A549 treated with DMSO at 1 μM for 4 hours (cell line): ENCODE measurements around the gene SENP5. TPM values are rescaled to one million over a fixed set of nuclear protein-coding genes. Genes with fewer than 3 reads are reported as not detected.

Experiments used
- total RNA-seq: library from RNA; stranded (reverse); fragments of 200-300 nt; extraction: Qiagen RNA extraction; gene quantifications from 5 replicates; pipeline ENCODE4 v1.2.3, GENCODE V29; 2022; ENCODE audit warnings: low read depth

Gene SENP5
- total RNA-seq: 6.3 to 8.9 TPM (median 7.4 TPM) in 5 replicates

GRCh38 chr3:196867507-196868296 lies at the start of gene SENP5:
Gene SENP5 (plus strand): TSS chr3:196867920. CDS start chr3:196885182, 17,262 bp downstream.

GRCh38 chr3:196942226-196942914 lies 74.7 kb downstream of the SENP5 start, which contains the start of gene NCBP2:
Gene NCBP2 (minus strand): TSS chr3:196942528. CDS start chr3:196942503, 25 bp downstream.

GRCh38 chr3:196968233-196969133 lies 100.8 kb downstream of the SENP5 start, which contains the start of gene PIGZ:
Gene PIGZ (minus strand): TSS chr3:196968833. CDS start chr3:196952031, 16,802 bp downstream.

Other genes starting within 250 kb of the SENP5 start
- gene NRROS, start 228.2 kb upstream of the SENP5 start, total RNA-seq: 0.04 TPM in 1 of 5 replicates, not detected in the others
- gene CEP19, start 155.7 kb upstream of the SENP5 start, total RNA-seq: 2.2 to 3.4 TPM (median 3.1 TPM) in 5 replicates
- gene PIGX, start 155.5 kb upstream of the SENP5 start, total RNA-seq: 27.6 to 34.3 TPM (median 31.5 TPM) in 5 replicates
- 32.4 to 46.2 TPM (median 40.8 TPM) in 5 replicates for gene PAK2, start 128.1 kb upstream of the SENP5 start, total RNA-seq
- gene NCBP2, start 74.6 kb downstream of the SENP5 start, total RNA-seq: 46.3 to 53.9 TPM (median 49.0 TPM) in 5 replicates
- 1.1 to 1.6 TPM (median 1.2 TPM) in 5 replicates for gene PIGZ, start 100.9 kb downstream of the SENP5 start, total RNA-seq
- gene MELTF, start 161.9 kb downstream of the SENP5 start, total RNA-seq: 46.4 to 63.5 TPM (median 58.3 TPM) in 5 replicates